GM21515 (cell line): Measurements from ENCODE around the gene HS3ST4.

Experiments used
- ATAC-seq: cut with Tn5 transposase; IDR thresholded peaks from one replicate; pipeline ENCODE4 v1.9.1; 2021; ENCODE audit not compliant: unreplicated experiment

Gene HS3ST4

DNA sequence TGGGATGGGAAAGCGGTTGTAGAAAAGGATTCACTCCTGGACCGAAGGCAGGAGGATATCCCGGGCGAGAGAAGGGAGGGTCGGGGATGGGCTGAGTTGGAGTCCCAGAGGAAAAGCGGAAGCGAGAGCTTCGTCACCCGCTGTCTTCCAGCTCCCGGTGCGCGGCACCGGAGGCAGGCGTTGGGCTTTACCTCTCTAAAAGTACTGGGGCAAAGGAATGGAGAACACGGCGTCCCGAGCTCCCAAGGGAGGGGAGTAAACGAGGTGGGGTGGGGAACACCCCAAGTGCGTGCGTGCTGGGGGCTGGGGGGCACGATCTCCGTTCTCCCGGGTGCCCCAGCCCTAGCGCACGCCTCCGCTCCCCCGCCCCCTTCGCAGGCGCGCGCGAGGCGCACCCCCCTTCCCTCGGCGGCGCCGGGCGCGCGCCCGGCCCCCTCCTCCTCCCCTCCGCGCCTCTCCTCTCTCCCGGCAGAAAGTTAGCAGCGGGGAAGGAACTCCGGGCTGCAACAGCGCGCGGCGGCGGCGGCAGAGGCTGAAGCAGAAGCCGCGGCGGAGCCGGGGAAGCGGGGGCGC, at the start of gene HS3ST4:
Gene HS3ST4 (plus strand): TSS at position 441 of the 573 bp plus-strand sequence.
- no peak for ATAC-seq

DNA sequence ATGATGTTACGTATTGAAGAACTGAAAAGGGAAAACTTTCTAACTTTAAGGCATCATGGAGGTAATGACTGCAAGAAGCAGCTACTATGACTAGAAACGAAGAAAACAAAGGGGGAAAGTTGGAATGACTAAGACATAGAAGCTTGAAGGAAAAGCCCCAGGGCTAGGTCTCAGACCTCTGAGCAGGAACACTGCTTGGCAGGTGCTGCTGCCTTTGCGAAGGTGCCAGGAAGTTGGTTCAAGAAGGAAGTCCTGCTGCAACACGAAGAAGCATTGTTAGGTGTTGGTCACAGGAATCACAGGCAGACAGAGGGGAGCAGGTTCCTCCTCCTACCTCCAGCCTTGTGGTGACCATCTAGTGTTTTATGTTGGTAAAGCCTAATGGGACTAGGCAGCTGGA, 48.1 kb upstream of the HS3ST4 start:
- ATAC-seq: no peak

DNA sequence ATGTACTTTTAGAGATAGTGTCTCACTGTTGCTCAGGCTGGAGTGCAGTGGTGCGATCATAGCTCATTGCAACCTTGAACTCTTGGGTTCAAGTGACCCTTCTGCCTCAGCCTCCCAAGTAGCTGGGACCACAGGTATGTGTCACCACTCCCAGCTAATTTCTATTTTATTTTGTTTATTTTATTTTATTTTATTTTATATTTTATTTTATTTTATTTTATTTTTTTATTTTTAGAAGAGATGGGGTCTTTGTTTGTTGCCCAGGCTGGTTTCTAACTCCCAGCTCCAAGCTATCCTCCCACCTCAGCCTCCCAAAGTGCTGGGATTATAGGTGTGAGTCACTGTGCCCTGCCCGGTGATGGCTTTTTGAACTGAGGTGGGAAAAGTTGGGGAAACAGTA, 35.1 kb upstream of the HS3ST4 start:
- ATAC-seq: no peak

DNA sequence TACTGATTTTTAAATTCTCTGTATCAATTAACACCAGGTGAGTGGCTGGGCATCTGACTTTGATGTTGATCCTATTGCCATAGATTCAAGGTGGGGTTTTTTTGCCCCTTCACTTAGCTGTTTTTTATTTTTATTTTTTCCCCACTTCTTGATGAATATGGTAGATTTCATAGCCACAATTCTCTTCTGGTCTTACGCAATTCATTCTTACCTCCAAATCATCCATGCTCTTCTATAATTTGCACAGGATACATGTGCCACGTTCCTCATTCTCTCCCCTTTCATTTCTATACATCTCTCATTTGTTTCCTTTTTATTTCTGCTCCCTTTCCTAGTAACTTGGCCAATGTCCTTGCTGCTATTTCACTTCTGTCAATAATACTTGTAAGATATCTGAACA, 14.9 kb upstream of the HS3ST4 start:
- ATAC-seq: no peak

DNA sequence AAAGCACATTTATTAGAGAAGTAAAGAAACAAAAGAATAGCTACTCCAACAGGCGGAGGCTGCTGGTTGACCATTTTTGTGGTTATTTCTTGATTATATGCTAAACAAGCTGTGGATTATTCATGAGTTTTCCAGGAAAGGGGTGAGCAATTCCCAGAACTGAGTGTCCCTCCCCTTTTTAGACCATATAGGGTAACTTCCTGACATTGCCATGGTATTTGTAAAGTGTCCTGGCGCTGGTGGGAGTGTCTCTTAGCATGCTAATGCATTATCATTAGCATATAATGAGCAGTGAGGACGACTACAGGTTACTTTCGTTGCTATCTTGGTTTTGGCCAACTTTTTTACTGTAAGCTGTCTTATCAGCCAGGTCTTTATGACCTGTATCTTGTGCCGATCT, 12.2 kb upstream of the HS3ST4 start:
- ATAC-seq: no peak

DNA sequence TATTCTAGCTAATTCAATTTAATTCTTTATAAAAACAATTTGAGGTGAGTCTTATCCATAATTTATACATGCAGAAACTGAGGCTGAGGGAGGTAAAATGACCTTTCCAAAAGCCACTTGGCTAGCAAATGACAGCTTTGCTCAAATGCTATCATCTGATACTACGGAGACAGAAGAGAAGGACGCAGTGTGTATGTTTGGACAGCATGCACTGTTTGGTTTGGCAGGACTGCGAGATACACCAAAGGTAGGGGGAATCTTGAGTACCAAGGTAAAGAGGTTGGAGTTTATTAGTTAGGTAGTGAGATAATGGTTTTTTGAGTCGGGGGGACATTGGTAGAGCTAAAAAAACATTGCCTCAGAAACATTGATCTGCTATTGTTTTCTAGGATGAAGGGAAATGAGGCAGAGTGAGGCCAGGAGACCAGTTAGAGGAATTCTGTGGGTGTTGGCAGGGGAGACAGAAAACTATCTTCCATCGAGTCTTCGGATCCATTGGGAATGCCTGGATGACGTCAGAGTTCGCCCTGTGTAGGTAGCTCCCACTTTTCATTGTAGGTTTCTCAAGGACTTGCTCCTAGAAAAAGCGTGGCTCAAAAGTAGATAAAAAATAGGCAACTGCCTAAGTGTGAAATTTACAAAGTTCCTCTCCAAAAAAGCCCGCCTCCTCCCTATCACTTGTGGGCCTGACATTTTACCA, 2.5 kb upstream of the HS3ST4 start:
- ATAC-seq: no peak

DNA sequence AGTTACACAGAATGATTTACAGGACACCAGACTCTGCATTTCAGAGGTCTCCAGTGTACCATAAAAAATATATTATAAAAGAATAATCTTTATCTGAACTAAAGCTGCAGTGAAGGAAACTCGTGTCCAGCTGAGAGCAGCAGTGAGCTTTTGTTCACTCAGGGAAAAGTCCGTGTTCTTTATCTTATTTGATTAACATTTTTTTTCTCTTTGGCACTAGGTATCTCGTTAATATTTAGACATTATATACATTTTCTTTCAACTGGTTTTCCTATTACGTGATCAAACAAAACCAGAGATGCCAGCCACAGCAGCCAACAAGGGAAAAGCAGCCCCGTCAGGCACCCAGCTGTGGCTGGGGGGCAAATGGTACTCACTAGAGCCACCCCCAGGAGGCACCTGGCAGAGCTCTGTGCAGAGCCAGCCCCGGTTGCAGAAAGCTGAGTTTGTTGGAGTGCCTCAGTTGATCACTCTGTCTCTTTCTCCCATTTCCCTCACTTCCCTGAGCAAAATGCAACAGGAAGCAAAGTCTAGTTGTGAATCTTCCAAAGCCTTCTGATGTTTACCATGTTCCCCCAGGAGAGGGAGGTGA, 1.1 kb upstream of the HS3ST4 start:
- no peak for ATAC-seq

DNA sequence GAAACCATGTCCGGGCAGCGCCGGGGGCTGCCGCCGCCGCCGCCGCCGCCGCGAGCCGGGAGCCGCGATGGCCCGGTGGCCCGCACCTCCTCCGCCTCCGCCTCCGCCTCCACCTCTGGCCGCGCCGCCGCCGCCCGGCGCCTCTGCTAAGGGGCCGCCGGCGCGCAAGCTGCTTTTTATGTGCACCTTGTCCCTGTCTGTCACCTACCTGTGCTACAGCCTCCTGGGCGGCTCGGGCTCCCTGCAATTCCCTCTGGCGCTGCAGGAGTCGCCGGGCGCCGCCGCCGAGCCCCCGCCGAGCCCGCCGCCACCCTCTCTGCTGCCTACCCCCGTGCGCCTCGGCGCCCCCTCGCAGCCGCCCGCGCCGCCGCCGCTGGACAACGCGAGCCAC, 587 bp downstream of the HS3ST4 start:
- ATAC-seq: no peak

DNA sequence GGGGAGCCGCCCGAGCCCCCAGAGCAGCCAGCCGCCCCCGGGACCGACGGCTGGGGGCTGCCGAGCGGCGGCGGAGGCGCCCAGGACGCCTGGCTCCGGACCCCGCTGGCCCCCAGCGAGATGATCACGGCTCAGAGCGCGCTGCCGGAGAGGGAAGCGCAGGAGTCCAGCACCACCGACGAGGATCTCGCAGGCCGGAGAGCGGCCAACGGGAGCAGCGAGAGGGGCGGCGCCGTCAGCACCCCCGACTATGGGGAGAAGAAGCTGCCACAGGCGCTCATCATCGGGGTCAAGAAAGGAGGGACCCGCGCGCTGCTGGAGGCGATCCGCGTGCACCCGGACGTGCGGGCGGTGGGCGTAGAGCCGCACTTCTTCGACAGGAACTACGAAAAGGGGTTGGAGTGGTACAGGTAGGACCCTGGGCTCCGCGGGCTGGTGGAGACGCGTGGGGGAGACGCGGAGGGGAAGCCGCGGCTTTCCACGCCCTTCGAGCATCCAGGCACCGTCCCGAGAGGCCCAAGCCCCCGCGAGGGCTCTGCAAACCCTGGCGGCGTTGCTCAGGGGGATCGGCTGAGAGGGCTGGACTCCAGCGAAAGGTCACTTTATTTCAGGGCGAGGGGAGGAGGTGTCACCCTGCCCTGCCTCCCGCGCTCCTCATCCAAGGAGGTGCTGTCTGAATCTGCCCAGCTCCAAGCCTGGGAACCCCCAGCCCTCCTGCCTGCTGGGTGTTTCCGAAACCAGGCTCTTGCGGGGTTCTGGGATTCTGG, 1.2 kb downstream of the HS3ST4 start:
- ATAC-seq: no peak

DNA sequence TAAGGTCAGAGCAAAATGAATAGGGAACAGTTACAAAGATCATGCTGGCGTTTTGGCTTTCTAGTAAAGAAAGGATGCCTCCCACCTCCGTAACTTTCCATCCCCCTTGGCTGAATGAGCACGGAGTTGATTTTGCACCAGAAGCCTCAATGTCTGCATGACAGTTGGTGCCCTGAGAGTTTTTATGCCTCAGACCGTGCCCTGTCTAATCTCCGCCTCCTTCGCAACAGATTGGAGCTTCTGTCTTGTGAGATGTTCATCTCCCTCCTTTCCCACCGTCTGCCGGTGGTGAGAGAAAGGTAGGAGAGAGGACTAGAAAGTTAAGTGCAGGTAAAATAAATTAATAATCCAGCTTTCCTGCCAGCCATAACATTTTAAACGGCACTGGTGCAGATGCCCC, 1.9 kb downstream of the HS3ST4 start:
- ATAC-seq: no peak

DNA sequence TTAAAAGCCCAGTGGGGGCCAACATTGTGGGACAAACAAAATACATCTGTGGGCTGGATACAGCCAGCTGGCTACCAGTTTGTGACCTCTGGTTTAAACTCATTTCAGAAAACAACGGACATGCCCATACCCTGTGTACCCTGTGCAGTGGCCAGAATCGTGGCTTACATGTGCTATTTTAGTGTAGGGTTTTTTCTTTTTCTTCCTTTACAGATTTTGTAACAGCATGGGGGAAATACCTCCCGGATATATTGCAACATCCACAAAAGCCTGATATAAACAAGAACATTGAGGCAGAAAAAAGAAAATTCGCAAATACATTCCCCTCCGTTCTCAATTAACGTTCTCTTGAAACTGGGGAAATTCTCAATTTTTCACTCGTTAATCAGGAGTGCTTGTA, 7.3 kb downstream of the HS3ST4 start:
- no peak for ATAC-seq

DNA sequence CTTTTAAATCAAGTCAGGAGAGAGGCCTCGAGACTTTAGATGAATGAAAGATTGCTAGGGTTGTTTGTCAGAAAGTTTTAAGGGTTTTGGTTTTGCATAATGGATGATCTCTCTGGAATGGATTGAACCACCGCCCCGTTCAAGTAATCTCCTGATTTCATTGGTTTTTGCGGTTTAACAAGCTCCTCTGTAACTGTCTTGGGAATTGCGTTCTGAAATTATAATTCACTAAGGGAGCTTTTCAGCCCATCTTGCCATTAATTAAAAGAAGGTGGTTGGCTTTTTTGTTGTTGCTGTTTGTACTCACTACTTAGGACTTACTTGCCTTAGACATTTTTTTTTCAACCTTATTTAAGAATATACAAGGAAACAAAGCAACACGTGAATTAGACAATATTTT, 8.8 kb downstream of the HS3ST4 start:
- no peak for ATAC-seq

DNA sequence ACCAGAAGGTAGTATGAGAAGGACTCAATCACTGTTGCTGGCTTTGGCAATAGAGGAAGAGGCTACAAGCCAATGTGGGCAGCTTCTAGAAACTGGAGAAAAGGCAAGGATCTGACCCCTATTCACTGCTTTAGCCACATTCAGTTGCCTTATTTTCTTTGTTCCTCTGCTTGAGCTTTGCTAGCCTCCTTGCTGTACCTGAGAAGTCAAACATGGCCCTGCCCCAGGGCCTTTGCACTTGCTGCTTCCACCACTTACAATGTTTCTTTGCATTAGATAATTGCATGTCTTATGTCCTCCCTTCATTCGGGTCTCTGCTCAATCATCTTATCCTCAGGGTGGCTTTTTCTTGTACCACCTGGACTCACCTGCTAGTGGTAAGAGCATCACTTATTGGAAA, 15.8 kb downstream of the HS3ST4 start:
- no peak for ATAC-seq

DNA sequence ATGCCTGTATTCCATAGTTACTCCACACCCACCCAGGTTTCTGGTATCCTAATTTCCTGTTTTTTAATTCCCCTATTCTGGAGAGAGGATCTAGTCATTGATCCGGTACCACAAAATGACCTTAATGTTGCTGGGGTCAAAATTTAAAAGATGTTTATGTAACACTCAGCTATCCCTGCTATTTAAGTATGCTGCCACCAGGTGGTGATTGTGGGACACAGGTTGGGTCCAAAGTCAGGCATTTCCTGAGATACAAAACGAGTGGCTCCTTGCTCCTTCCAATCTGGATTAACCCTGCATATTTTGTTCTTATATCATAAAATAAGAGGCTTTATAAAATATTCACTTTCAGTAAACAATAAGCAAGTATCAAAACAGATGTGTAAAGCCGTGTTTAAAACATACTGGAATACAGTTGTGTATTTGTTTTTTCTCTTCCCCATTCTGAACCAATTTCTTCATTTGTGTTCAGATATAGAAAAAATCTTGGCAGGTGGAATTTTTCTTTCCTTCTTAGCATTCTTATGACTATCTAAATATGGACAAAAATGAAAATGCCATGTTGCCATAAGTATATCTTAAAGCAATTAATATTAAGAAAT, 16.3 kb downstream of the HS3ST4 start:
- no peak for ATAC-seq

DNA sequence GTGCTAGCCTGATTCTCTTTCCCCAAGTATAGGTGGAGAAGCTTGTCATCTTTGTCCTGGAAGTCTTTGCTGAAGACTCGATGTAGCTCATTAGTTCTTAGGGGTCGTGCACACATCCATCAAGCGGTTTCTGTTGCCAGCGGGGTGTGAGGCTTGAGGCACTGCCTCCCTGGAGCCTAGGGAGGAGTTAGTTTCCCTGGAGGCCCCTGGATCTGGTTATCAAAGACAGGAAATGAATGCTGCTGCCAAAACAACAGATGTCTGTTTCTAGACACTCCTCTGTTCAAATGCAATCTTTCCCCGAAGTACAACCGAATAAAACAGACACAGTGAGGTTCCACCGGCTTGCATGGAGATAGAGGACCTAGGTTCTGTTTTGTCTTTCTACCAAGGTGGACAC, 17.5 kb downstream of the HS3ST4 start:
- no peak for ATAC-seq

DNA sequence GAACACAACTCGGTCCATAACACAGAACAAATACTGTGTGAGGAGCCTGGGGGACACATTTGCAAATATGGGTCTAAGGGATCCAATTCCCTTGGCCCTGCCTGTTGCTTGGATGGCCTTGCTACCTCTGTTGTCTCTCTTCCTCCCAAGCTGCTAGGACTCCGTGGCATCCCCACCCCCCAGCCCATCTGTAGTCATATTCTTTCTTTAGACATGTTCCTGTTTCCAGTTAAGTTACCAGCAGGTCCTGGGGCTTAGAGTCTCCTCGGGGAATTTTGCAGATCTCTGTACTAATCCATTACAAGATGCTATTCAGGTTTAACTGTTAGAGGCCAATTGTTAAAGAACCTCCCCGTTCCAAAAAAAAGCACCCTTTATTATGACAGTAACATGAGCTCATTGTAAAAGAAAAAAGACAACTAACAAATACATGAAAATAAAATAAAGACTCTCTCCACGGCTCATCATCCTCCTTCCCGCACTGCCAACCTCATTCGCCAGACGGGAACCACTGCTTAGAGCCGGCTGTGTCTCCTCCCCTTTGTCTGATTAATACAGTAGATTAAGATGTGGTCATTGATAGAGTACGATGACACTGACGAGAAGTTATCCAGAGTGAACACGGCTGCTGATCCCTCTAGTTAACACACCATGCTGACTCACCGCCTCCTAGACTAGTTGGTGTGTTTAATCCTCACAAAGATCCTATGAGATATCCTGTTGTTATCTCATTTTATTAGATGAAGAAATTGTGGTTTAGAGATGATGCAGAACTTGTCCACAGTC, 22.2 kb downstream of the HS3ST4 start:
- no peak for ATAC-seq

DNA sequence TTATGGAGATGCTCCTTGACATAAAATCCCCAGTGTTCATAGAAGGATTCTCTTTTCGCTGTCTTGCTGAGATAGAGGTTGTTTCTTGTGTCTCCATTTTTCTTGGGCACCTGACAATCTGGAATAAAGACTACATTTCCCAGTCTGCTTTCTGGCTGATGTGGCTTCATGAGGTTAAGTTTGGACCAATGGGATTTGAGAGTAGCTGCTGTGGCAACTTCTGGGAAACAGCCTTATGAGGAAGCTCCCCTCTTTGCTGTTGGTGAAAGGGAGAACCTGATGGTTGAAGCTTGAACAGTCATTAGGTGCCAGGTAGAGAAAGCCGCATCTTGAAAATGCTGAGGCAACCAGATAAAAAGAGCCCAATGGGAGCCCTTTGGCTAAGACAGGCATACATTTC, 24.4 kb downstream of the HS3ST4 start:
- no peak for ATAC-seq

DNA sequence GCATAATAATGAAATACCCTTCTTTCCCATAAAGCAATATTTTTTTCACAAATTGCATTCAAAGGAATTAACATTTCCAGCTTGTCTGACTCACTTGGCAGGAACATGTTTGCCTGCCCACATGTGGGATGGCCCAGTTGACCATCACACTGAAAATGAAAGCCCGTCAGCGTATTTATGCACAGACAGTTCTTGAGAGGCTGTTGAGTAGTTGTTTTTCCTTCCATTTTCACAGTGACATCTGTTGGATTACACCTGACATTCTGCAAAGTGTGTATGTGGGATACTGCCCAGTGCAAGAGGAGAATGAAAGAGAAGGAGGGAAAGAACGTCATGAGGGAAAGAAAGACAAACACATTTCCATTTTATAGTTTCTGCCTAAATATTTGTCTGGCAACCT, 29.7 kb downstream of the HS3ST4 start:
- no peak for ATAC-seq

DNA sequence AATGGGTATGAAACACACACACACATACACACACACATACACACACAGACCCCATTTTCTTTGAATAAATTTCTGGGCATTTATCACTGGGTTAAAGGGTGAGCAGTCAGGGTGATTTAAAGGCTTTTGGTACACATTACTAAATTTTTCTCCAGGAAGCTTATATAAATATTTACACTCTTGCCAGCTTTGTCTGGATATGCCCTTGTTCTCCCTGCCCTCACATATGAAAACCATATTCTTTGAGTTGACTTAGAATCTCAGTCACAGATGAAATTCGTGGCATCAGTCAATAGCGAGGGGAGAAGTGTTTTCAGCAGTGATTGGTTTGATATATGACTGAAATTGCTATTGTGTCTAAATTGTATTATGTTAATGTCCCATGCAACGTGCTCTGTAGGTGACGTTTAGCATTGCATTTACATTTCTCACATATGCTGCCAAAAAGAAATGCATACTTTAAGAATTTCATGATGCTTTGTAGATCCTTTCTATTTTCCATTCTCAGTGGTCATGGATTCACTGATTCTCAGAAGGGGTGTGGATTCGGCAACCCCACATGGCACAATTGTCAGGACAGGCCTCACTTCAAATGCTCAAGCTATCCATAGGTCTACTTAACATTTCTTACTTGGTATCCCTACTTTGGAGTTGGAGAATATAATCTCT, 34.8 kb downstream of the HS3ST4 start:
- no peak for ATAC-seq

DNA sequence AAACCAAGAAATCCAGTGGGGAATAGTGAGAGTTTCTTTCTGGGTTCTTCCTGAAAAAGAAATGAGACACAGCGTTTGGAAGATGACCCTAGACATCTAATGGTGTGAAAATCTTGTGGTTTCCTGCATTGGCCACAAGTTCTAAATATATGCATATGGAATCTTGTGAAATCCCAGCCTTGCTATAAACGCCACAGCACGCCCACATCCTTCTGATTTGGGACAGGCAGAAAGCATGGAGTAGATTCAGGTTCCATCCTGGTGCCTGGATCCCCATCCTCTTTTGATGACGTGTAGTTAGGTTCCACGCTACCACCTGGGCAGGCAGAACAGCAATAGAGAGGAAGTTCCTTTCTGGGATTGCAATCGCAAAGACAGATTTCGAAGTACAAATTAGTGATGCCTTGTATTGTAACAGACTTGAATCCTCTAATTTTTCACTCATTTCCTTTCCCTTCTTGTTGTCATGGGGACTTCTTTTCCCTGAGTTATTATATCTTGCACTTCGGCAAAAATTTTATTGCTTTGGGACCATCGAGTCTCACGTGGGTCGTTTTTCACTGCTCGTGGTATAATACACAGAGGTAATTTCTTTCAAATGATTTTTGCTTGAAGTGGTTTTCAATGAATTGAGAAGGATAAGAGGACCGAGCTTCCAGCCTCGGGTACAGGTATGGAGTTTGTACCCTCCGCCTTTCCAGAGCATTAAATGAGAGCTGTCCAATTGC, 37.6 kb downstream of the HS3ST4 start:
- ATAC-seq: no peak
